MM.1S (cell line): ENCODE results near the gene TMEM256.

ENCODE experiments used
- EZH2 ChIP-seq: fragments of 300-600 bp; sonication (generic); optimal IDR thresholded peaks from 2 replicates; pipeline ENCODE3; 2017; ENCODE audit warnings: low read depth, mild to moderate bottlenecking, antibody characterized with exemption, low read length, mixed read lengths
- EZH2phosphoT487 ChIP-seq: fragments of 300-600 bp; sonication (generic); IDR thresholded peaks from 2 replicates; pipeline ENCODE4 v1.6.1; 2018; ENCODE audit warnings: antibody characterized with exemption, low read length
- TF ChIP-seq, protein P1 (sequence below): fragments of 300-600 bp; sonication (generic); IDR thresholded peaks from 2 replicates; pipeline ENCODE4 v1.5.1; 2016; ENCODE audit warnings: antibody characterized with exemption, low read length, mixed read lengths

GRCh38 chr17:7426203-7426863, 22.4 kb upstream of the TMEM256 start:
- TF ChIP-seq, protein P1, sequence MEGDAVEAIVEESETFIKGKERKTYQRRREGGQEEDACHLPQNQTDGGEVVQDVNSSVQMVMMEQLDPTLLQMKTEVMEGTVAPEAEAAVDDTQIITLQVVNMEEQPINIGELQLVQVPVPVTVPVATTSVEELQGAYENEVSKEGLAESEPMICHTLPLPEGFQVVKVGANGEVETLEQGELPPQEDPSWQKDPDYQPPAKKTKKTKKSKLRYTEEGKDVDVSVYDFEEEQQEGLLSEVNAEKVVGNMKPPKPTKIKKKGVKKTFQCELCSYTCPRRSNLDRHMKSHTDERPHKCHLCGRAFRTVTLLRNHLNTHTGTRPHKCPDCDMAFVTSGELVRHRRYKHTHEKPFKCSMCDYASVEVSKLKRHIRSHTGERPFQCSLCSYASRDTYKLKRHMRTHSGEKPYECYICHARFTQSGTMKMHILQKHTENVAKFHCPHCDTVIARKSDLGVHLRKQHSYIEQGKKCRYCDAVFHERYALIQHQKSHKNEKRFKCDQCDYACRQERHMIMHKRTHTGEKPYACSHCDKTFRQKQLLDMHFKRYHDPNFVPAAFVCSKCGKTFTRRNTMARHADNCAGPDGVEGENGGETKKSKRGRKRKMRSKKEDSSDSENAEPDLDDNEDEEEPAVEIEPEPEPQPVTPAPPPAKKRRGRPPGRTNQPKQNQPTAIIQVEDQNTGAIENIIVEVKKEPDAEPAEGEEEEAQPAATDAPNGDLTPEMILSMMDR: no peak
- TF ChIP-seq EZH2phosphoT487 (no peak), EZH2 (no peak)
